Esophagus squamous epithelium (tissue), 4 donors: ENCODE data around the gene EEF1G.
"Not testable (repeated sequence)": the region's sequence is repeated elsewhere in the genome, so short reads cannot be mapped to it uniquely, and the experiment has no call there.

Source experiments
- CTCF ChIP-seq, 6 experiments: fragments of 450-650 bp in 4 of 6; fragments of 200-600 bp in 2 of 6; sonication (generic) in 2 of 6; IDR thresholded peaks; one replicate each; pipeline ENCODE4 v1.5.1; 2016 to 2019; ENCODE audit warnings: antibody characterized with exemption in 6 of 6, mild to moderate bottlenecking in 4 of 6, moderate library complexity in 4 of 6
- POLR2A ChIP-seq, 4 donors: fragments of 450-650 bp; IDR thresholded peaks; one replicate each; pipeline ENCODE4 v1.6.1; 2017; ENCODE audit warnings: antibody characterized with exemption in 4 of 4, mild to moderate bottlenecking in 4 of 4, moderate library complexity in 3 of 4

GRCh38 chr11:62561677-62562230 is 11.9 kb downstream of the EEF1G start:
- TF ChIP-seq POLR2A, CTCF (IDR thresholded peaks at IDR 0.05): not testable (repeated sequence)
